ENCODE results near the gene PAWR. TPM values are rescaled to one million over a fixed set of nuclear protein-coding genes. Genes with fewer than 3 reads are reported as not detected.

Gene PAWR
- total and polyA plus RNA-seq, 7 donors: 0.77 to 3.5 (median 1.9) TPM

DNA sequence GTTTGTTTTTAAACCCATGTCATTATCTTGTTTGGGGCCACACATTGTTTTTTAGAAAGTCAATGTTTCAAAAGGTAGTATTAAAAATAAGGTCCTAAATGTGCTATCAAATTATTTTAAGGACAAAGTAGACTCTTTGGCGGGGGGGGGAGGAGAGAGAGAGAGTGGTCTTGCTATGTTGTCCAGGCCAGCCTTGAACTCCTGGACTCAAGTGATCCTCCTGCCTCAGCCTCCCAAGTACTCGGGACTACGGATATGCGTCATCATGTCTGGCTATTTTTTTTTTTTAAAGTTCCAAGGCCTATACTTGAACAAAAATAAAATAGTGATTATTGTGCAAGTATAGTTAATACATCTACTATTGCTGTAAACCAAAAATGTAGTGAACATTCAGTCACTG lies 26.2 kb downstream of the PAWR start:
- intact Hi-C loops (cut with DNase I): no loop called here
- H3K36me3 ChIP-seq (ENCODE audit: insufficient read depth in 1 of 2, low read depth in 1 of 2): no peaks in the 10 kb centered on the region
- H3K27me3 ChIP-seq (ENCODE audit: insufficient read depth in 3 of 3, low read length in 2 of 3): no peaks in the 10 kb centered on the region
- H3K27ac ChIP-seq: no peak overlapping the region
- no peaks in the 10 kb centered on the region for H3K4me1 ChIP-seq
- no peak for DNase-seq
- 91 to 97% (median 93%) methylated on average over 4 of the region's 4 CpGs for whole genome bisulfite sequencing, 3 donors
- no peak for ATAC-seq
- TF ChIP-seq CTCF (IDR thresholded peaks at IDR 0.05): no peak
- no peaks in the 10 kb centered on the region for H3K9me3 ChIP-seq
- no peak overlapping the region for H3K4me3 ChIP-seq

DNA sequence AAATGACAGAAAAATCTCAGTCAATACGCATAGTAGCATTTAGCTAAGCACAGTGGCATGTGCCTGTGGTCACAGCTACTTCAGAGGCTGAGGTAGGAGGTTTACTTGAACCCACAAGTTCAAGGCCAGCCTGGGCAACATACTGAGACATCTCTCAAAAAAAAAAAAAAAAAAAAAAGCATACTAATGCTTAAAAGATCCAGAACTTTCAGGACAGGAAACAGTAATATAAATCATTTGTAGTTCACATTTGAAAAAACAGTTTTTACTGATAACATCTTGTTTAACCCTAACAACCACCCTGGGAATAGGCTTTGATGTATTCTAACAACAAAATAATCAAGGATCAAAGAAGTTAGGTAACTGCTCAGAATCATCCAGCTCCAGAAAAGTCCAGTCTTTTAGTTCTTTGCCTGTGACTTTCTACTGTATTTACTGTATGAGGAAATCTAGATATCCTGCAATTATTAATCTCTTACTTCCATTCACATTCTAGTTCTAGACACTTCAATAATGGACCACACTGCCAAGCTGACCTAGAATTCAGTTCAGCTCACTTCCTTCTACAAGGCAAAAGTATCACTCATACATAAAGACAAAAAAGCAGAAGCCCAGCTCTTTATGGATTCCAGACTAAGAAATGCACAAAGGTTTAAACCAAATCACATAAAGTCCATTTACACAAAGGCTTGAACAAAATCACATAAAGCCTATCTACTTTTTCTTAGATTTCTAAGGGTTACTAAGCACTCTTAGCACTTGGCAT lies 28.5 kb downstream of the PAWR start:
- Histone ChIP-seq H3K4me3 (no peak overlapping the region), H3K36me3 (ENCODE audit: insufficient read depth in 1 of 2, low read depth in 1 of 2) (no peaks in the 10 kb centered on the region), H3K27ac (no peak overlapping the region), H3K4me1 (no peaks in the 10 kb centered on the region), H3K27me3 (ENCODE audit: insufficient read depth in 3 of 3, low read length in 2 of 3) (no peaks in the 10 kb centered on the region), H3K9me3 (no peaks in the 10 kb centered on the region)
- intact Hi-C loops (cut with DNase I): no loop called here
- DNase-seq (no peak), ATAC-seq (no peak)
- no peak for TF ChIP-seq CTCF (IDR thresholded peaks at IDR 0.05)
- 86 to 94% (median 86%) methylated on average over 1 of the region's 1 CpG for WGBS, 3 donors

DNA sequence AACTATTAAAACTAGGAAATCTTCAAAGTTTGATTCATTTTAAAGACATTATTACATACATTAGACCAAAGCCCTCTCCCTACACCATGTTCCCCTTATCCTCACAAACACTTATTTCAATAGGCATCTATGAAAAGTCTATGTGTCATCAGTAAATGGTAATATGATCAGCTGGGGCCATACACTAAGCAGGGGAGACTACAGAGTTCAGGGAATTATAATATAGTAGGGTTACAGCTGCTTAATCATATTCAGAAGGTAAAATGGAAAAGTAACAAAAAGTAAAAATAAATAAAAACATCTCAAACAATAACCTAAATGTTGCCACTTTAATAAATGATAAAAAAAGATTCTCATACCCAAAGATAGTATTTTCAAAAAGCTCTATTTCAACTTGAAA lies 29.1 kb downstream of the PAWR start:
- no peaks in the 10 kb centered on the region for H3K27me3 ChIP-seq (ENCODE audit: insufficient read depth in 3 of 3, low read length in 2 of 3)
- H3K36me3 ChIP-seq (ENCODE audit: insufficient read depth in 1 of 2, low read depth in 1 of 2): no peaks in the 10 kb centered on the region
- intact Hi-C loops (cut with DNase I): no loop called here
- DNase-seq: no peak
- H3K4me3 ChIP-seq: no peak overlapping the region
- no peak overlapping the region for H3K27ac ChIP-seq
- no peak for ATAC-seq
- H3K9me3 ChIP-seq: no peaks in the 10 kb centered on the region
- no peak for TF ChIP-seq CTCF (IDR thresholded peaks at IDR 0.05)
- no peaks in the 10 kb centered on the region for H3K4me1 ChIP-seq

DNA sequence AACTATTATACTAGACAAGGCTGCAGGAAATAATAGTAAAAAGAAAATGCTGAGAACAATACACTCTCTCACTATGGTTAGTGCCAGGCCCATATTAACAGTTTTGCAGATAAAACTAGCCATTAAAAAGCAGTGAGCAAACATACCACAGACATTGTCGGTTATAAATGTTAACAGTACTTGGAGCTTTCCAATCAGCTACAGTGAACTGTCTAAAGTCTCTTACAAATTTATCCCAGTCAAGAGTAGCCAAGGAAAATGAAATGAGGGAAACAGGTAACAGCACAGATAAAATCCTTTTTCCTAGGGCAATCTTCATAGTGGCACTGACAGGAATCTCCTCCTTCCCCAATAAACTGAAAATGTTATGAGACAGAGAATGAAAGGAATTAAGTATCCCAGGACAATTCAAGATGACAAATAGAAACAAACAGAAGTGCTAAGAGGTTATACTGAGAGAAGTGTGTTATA lies 30.8 kb downstream of the PAWR start:
- H3K36me3 ChIP-seq (ENCODE audit: insufficient read depth in 1 of 2, low read depth in 1 of 2): no peaks in the 10 kb centered on the region
- no peak overlapping the region for H3K4me3 ChIP-seq
- DNase-seq (no peak), ATAC-seq (no peak)
- no peaks in the 10 kb centered on the region for H3K9me3 ChIP-seq
- no peaks in the 10 kb centered on the region for H3K4me1 ChIP-seq
- TF ChIP-seq CTCF (IDR thresholded peaks at IDR 0.05): no peak
- no peak overlapping the region for H3K27ac ChIP-seq
- 55 to 70% (median 61%) methylated on average over 1 of the region's 1 CpG for WGBS, 3 donors
- intact Hi-C loops (cut with DNase I): no loop called here
- H3K27me3 ChIP-seq (ENCODE audit: insufficient read depth in 3 of 3, low read length in 2 of 3): no peaks in the 10 kb centered on the region

- intact Hi-C loops (cut with DNase I): no loop called here
- ATAC-seq (no peak), DNase-seq (no peak)
- H3K36me3 ChIP-seq (ENCODE audit: insufficient read depth in 1 of 2, low read depth in 1 of 2): no peaks in the 10 kb centered on the region
- TF ChIP-seq CTCF (IDR thresholded peaks at IDR 0.05): no peak
- H3K4me3 ChIP-seq: no peak overlapping the region
- H3K9me3 ChIP-seq: no peaks in the 10 kb centered on the region
- H3K27ac ChIP-seq: no peak overlapping the region
- WGBS, 3 donors: 49 to 63% (median 58%) methylated on average over 1 of the region's 1 CpG
- H3K27me3 ChIP-seq (ENCODE audit: insufficient read depth in 3 of 3, low read length in 2 of 3): no peaks in the 10 kb centered on the region
- no peaks in the 10 kb centered on the region for H3K4me1 ChIP-seq
Measured at GRCh38 chr12:79658221-79658620, 32.5 kb downstream of the PAWR start.

Data from psoas muscle (tissue), 8 donors.